Naive thymus-derived CD8-positive, alpha-beta T cell (primary cell): ENCODE results near the gene CACNA1D. TPM values are rescaled to one million over a fixed set of nuclear protein-coding genes. Genes with fewer than 3 reads are reported as not detected.

Experiments
- ATAC-seq, 2 donors: fragments of 150-1000 bp; cut with Tn5 transposase in 1 of 2; sonication (Bioruptor Pico), chemical (Tn5 transposase) in 1 of 2; 1 replicate in 1 of 2; 2 replicates in 1 of 2; pipeline ENCODE4 v1.10.0; 2021; ENCODE audit warnings: mild to moderate bottlenecking in 2 of 2, moderate library complexity in 2 of 2
- POLR2A ChIA-PET: fragments of 350-600 bp; sonication (Branson Sonifier 250); formaldehyde crosslinking; loops from one replicate; lab custom pipeline; 2021; ENCODE audit warnings: antibody characterized with exemption; lab: Charles Lee
- DNase-seq, 10 donors: peaks; one replicate each; pipeline versions ENCODE4 v3.0.0 to v3.0.0-alpha.2; 2020 to 2022
- H3K27ac Mint-ChIP-seq, 10 donors: one replicate each; pipeline ENCODE4 v1.8.0; 2020 to 2022; ENCODE audit warnings: mild to moderate bottlenecking in 10 of 10, mixed read lengths in 10 of 10, moderate library complexity in 4 of 10, inconsistent platforms in 1 of 10
- H3K27me3 Mint-ChIP-seq, 5 donors: one replicate each; pipeline ENCODE4 v1.8.0; 2021 to 2022; ENCODE audit warnings: mixed read lengths in 5 of 5
- H3K36me3 Mint-ChIP-seq, 3 donors: one replicate each; pipeline ENCODE4 v1.8.0; 2020 to 2022; ENCODE audit warnings: mixed read lengths in 3 of 3, mild to moderate bottlenecking in 2 of 3, inconsistent platforms in 1 of 3
- H3K4me1 Mint-ChIP-seq, 4 donors: one replicate each; pipeline ENCODE4 v1.8.0; 2021 to 2022; ENCODE audit warnings: mixed read lengths in 4 of 4
- H3K4me3 Mint-ChIP-seq, 10 donors: one replicate each; pipeline ENCODE4 v1.8.0; 2020 to 2022; ENCODE audit warnings: mild to moderate bottlenecking in 10 of 10, mixed read lengths in 10 of 10, moderate library complexity in 6 of 10, inconsistent platforms in 1 of 10
- H3K9me3 Mint-ChIP-seq, 9 donors: one replicate each; pipeline ENCODE4 v1.8.0; 2020 to 2022; ENCODE audit warnings: mixed read lengths in 9 of 9, mild to moderate bottlenecking in 3 of 9, inconsistent platforms in 1 of 9, moderate library complexity in 1 of 9
- polyA plus RNA-seq, 3 donors: library from polyadenylated mRNA; unstranded; fragments of 300-500 nt; fragmentation: Illumina TruSeq; gene quantifications; one replicate each; pipeline ENCODE4 v1.2.3, GENCODE V29; 2021
- total RNA-seq, 8 experiments: library from RNA in 2 of 8; stranded (reverse) in 2 of 8; gene quantifications; one replicate each; pipeline ENCODE4 v1.2.3 and lab custom pipeline; 2021 to 2026

The CACNA1D gene
- total and polyA plus RNA-seq, 5 experiments from 2014 or later: not detected

DNA sequence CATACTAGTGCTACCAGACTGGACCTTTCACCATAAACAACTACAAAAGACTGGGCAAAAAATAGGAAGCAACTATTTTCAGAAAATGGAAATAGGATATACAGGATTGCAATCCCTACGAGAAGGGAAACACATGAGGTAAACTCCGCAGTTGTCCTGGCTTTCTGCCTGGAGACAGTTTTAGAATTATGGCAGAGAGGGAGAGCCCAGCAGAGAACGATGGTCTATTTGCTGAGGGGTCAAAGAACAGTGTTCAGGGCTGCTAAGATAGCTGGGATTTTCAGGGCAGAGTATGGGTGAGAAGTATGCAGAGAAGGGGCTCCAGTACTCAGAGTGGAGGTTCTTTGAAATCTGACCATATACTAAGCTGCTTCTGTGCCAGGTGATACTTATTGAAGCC, 188.4 kb downstream of the CACNA1D start:
- ATAC-seq (no peak), DNase-seq (no peak)
- no peaks in the 10 kb centered on the region for H3K4me1 Mint-ChIP-seq
- H3K27me3 Mint-ChIP-seq: peaks cover 10 to 37% (median 27%) of the 10 kb centered on the region in 5 donors
- POLR2A ChIA-PET: interaction anchor here (0.6 kb wide), 1 partner anchor 11 kb away, joined by 3 read pairs; no protein-coding TSS in a partner anchor
- H3K36me3 Mint-ChIP-seq: no peaks in the 10 kb centered on the region
- H3K4me3 Mint-ChIP-seq: no peak overlapping the region
- H3K27ac Mint-ChIP-seq: no peak overlapping the region
- no peaks in the 10 kb centered on the region for H3K9me3 Mint-ChIP-seq

GRCh38 chr3:53688066-53688465, 193.7 kb downstream of the CACNA1D start:
- POLR2A ChIA-PET: no interaction called here
- no peak for DNase-seq
- Mint-ChIP-seq H3K9me3 (no peaks in the 10 kb centered on the region), H3K4me3 (no peak overlapping the region), H3K36me3 (no peaks in the 10 kb centered on the region), H3K4me1 (no peaks in the 10 kb centered on the region), H3K27me3 (peaks cover 0 to 15% (median 8%) of the 10 kb centered on the region in 5 donors), H3K27ac (no peak overlapping the region)
- no peak for ATAC-seq

GRCh38 chr3:53688989-53689388, 194.6 kb downstream of the CACNA1D start:
- H3K4me3 Mint-ChIP-seq: no peak overlapping the region
- peaks cover 0 to 7% (median under 1%) of the 10 kb centered on the region in 5 donors for H3K27me3 Mint-ChIP-seq
- no peaks in the 10 kb centered on the region for H3K36me3 Mint-ChIP-seq
- POLR2A ChIA-PET: no interaction called here
- ATAC-seq: no peak
- H3K27ac Mint-ChIP-seq: peak overlapping the region in 2 of 10 donors; percentile 24 to 71
- no peak for DNase-seq
- H3K4me1 Mint-ChIP-seq: peaks cover 0 to 3% (median under 1%) of the 10 kb centered on the region in 4 donors
- no peaks in the 10 kb centered on the region for H3K9me3 Mint-ChIP-seq

GRCh38 chr3:53689681-53690080, 195.3 kb downstream of the CACNA1D start:
- DNase-seq: no peak
- H3K27me3 Mint-ChIP-seq: peaks cover 0 to 10% (median under 1%) of the 10 kb centered on the region in 5 donors
- H3K36me3 Mint-ChIP-seq: no peaks in the 10 kb centered on the region
- POLR2A ChIA-PET: no interaction called here
- no peak for ATAC-seq
- H3K4me1 Mint-ChIP-seq: peaks cover 0 to 3% (median under 1%) of the 10 kb centered on the region in 4 donors
- H3K27ac Mint-ChIP-seq: no peak overlapping the region
- H3K4me3 Mint-ChIP-seq: no peak overlapping the region
- no peaks in the 10 kb centered on the region for H3K9me3 Mint-ChIP-seq

GRCh38 chr3:53690521-53690920, 196.1 kb downstream of the CACNA1D start:
- POLR2A ChIA-PET: no interaction called here
- DNase-seq (no peak), ATAC-seq (no peak)
- Mint-ChIP-seq H3K27me3 (peaks cover 0 to 9% (median 3%) of the 10 kb centered on the region in 5 donors), H3K4me3 (no peak overlapping the region), H3K27ac (no peak overlapping the region), H3K4me1 (peaks cover 0 to 3% (median under 1%) of the 10 kb centered on the region in 4 donors), H3K36me3 (no peaks in the 10 kb centered on the region), H3K9me3 (no peaks in the 10 kb centered on the region)

GRCh38 chr3:53691349-53691748, 196.9 kb downstream of the CACNA1D start:
- H3K4me1 Mint-ChIP-seq: peaks cover 0 to 3% (median under 1%) of the 10 kb centered on the region in 4 donors
- ATAC-seq: no peak
- peaks cover 0 to 12% (median 3%) of the 10 kb centered on the region in 5 donors for H3K27me3 Mint-ChIP-seq
- POLR2A ChIA-PET: no interaction called here
- H3K36me3 Mint-ChIP-seq: no peaks in the 10 kb centered on the region
- no peak overlapping the region for H3K27ac Mint-ChIP-seq
- no peak overlapping the region for H3K4me3 Mint-ChIP-seq
- peaks cover 0 to 1% (median 0%) of the 10 kb centered on the region in 9 donors for H3K9me3 Mint-ChIP-seq
- no peak for DNase-seq

- Mint-ChIP-seq H3K9me3 (peaks cover 0 to 1% (median 0%) of the 10 kb centered on the region in 9 donors), H3K36me3 (no peaks in the 10 kb centered on the region), H3K4me3 (no peak overlapping the region), H3K27ac (no peak overlapping the region), H3K27me3 (peaks cover 0 to 13% (median 5%) of the 10 kb centered on the region in 5 donors), H3K4me1 (peaks cover 0 to 3% (median under 1%) of the 10 kb centered on the region in 4 donors)
- ATAC-seq (no peak), DNase-seq (no peak)
- POLR2A ChIA-PET: no interaction called here
Observed at GRCh38 chr3:53691885-53692284, 197.5 kb downstream of the CACNA1D start.

DNA sequence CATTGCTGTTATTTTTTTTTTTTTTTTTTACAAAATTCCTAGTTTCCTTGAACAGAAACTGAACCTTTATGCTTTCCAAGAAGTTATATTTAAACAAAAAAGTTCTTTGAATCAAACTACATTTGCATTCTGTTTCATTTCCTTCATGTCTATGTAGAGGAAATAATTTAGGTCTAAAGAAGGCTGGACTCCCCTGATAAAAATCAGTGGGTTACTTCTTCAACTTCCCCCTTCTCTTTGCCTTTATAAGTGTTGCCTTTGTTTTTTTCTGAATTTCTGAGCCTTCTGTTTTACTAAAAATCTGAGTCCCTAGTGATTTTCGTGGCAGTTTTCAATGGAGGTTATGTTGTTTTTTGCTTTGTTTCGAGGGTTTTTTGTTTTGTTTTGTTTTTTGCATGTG, 199.0 kb downstream of the CACNA1D start:
- H3K4me3 Mint-ChIP-seq: no peak overlapping the region
- POLR2A ChIA-PET: interaction anchor here (0.7 kb wide), 1 partner anchor 584 kb away, joined by 4 read pairs; no protein-coding TSS in a partner anchor
- peak overlapping the region in 1 of 10 donors; percentile 24 for H3K27ac Mint-ChIP-seq
- peaks cover 0 to 3% (median under 1%) of the 10 kb centered on the region in 4 donors for H3K4me1 Mint-ChIP-seq
- DNase-seq (no peak), ATAC-seq (no peak)
- no peaks in the 10 kb centered on the region for H3K36me3 Mint-ChIP-seq
- H3K9me3 Mint-ChIP-seq: peaks cover 0 to 1% (median 0%) of the 10 kb centered on the region in 9 donors
- peaks cover 0 to 16% (median 5%) of the 10 kb centered on the region in 5 donors for H3K27me3 Mint-ChIP-seq

GRCh38 chr3:53694046-53694445, 199.6 kb downstream of the CACNA1D start:
- POLR2A ChIA-PET: no interaction called here
- Mint-ChIP-seq H3K27me3 (peaks cover 0 to 16% (median 5%) of the 10 kb centered on the region in 5 donors), H3K36me3 (no peaks in the 10 kb centered on the region), H3K27ac (no peak overlapping the region), H3K9me3 (peaks cover 0 to 1% (median 0%) of the 10 kb centered on the region in 9 donors), H3K4me1 (peaks cover 0 to 3% (median under 1%) of the 10 kb centered on the region in 4 donors), H3K4me3 (no peak overlapping the region)
- no peak for ATAC-seq
- no peak for DNase-seq

- no peak overlapping the region for H3K27ac Mint-ChIP-seq
- POLR2A ChIA-PET: no interaction called here
Observed at GRCh38 chr3:53694666-53695323, 200.4 kb downstream of the CACNA1D start.

GRCh38 chr3:53695324-53695690, 200.9 kb downstream of the CACNA1D start:
- Mint-ChIP-seq H3K27ac (no peak overlapping the region), H3K4me3 (no peak overlapping the region), H3K4me1 (peaks cover 0 to 3% (median under 1%) of the 10 kb centered on the region in 4 donors), H3K27me3 (peaks cover 0 to 23% (median 5%) of the 10 kb centered on the region in 5 donors), H3K9me3 (peaks cover 0 to 1% (median 0%) of the 10 kb centered on the region in 9 donors), H3K36me3 (no peaks in the 10 kb centered on the region)
- POLR2A ChIA-PET: no interaction called here
- ATAC-seq (no peak), DNase-seq (no peak)

More at GRCh38 chr3:53694666-53695323, 200.4 kb downstream of the CACNA1D start:
- Mint-ChIP-seq H3K4me3 (no peak overlapping the region), H3K27me3 (peaks cover 0 to 23% (median 5%) of the 10 kb centered on the region in 5 donors), H3K4me1 (peaks cover 0 to 3% (median under 1%) of the 10 kb centered on the region in 4 donors), H3K36me3 (no peaks in the 10 kb centered on the region), H3K9me3 (peaks cover 0 to 1% (median 0%) of the 10 kb centered on the region in 9 donors)
- no peak for ATAC-seq
- no peak for DNase-seq

GRCh38 chr3:53696401-53697172, 202.2 kb downstream of the CACNA1D start:
- DNase-seq (no peak), ATAC-seq (no peak)
- Mint-ChIP-seq H3K27me3 (peaks cover 0 to 23% (median 5%) of the 10 kb centered on the region in 5 donors), H3K9me3 (peaks cover 0 to 1% (median 0%) of the 10 kb centered on the region in 9 donors), H3K4me1 (peaks cover 0 to 3% (median under 1%) of the 10 kb centered on the region in 4 donors), H3K36me3 (no peaks in the 10 kb centered on the region), H3K27ac (peak overlapping the region in 1 of 10 donors; percentile 41), H3K4me3 (no peak overlapping the region)
- POLR2A ChIA-PET: no interaction called here

DNA sequence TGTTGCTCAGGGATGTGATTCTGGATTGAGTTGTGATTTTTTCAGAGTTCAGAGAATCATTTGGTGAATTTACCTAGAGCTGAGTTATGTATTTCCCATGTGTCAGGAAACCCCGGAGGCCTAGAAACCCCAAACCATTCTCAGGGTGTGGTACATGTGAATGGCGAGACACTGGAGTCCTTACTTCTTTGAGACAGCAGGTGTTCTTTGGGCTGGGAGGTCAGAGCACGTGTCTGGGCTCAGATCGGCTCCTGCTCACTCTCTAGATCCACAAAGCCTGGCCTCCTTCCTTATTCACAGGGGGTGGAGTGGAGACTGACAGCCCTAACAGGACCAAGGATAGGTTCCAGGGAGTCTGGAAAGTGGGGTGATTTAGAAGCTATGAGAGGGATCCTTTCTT, 206.0 kb downstream of the CACNA1D start:
- Mint-ChIP-seq H3K27ac (no peak overlapping the region), H3K36me3 (no peaks in the 10 kb centered on the region), H3K4me3 (no peak overlapping the region), H3K27me3 (peaks cover 0 to 14% (median 5%) of the 10 kb centered on the region in 5 donors), H3K9me3 (peaks cover 0 to 1% (median 0%) of the 10 kb centered on the region in 9 donors), H3K4me1 (no peaks in the 10 kb centered on the region)
- ATAC-seq (no peak), DNase-seq (no peak)
- POLR2A ChIA-PET: no interaction called here
